Endothelial cell of hepatic sinusoid (primary cell): ENCODE measurements around the gene SLC38A5.

ENCODE experiments used
- in situ Hi-C: cut with HindIII; loops from 2 replicates; pipeline ENCODE4 v1.10.0; 2017; ENCODE audit warnings: low sequenced_read_pairs

The SLC38A5 gene

GRCh38 chrX:48492293-48492910 is 22.3 kb upstream of the SLC38A5 start:
- in situ Hi-C loops, result no loop called here

GRCh38 chrX:48491809-48492208 is 21.7 kb upstream of the SLC38A5 start:
- in situ Hi-C loops, result no loop called here

DNA sequence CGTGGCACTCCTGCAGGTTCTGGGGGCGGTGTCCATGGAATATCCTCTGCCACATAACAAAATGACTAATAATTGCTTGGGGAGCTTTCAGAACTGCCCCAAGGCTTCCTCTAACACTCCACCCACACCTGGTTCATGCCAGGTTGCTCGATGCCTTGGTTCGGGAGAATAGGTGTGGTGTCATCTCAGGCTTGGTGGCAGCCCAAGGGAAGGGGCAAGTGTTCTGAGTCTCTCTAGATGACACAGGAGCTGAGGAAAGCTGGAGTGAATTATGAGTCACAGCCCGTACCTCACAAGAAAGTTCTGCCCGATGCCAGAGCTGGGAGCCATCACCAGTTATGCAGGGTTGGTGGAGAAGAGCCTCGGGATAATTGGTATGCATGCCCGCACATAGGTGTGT is 20.6 kb upstream of the SLC38A5 start:
- in situ Hi-C loops, result no loop called here

- in situ Hi-C loops, result no loop called here
These were observed 19.8 kb upstream of the SLC38A5 start for GRCh38 chrX:48489892-48490291.

- in situ Hi-C loops, result no loop called here
These were observed 19.2 kb upstream of the SLC38A5 start for GRCh38 chrX:48489296-48489695.

GRCh38 chrX:48488034-48488433 is 18.0 kb upstream of the SLC38A5 start:
- in situ Hi-C loops, result no loop called here

GRCh38 chrX:48487362-48487798 is 17.3 kb upstream of the SLC38A5 start:
- in situ Hi-C loops, result no loop called here

- in situ Hi-C loops, result no loop called here
These were observed 12.5 kb upstream of the SLC38A5 start for GRCh38 chrX:48482526-48482925.

- in situ Hi-C loops, result no loop called here
These were observed 10.5 kb upstream of the SLC38A5 start for GRCh38 chrX:48480583-48480982.

DNA sequence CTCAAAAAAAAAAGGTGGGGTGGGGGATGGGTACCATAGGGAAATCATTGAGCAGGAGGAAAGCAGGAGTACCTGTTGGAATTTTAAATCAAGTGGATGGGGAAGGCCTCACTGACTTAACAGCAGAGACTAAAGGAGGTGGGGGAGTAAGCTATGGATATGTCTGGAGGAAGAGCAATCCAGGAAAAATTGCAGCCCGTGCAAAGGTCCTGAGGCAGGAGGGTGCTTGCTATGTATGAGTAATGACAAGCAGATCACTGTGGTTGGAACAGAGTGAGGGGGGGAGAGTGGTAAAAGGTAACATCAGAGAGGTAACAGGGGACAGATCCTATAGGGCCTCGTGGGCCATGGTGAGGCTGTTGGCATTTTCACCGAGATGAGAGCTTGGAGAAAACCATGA is 10.1 kb upstream of the SLC38A5 start:
- in situ Hi-C loops, result no loop called here

GRCh38 chrX:48478806-48479205 is 8.7 kb upstream of the SLC38A5 start:
- in situ Hi-C loops, result no loop called here

- in situ Hi-C loops, result no loop called here
These were observed 8.1 kb upstream of the SLC38A5 start for GRCh38 chrX:48477960-48478755.

GRCh38 chrX:48476919-48477318 is 6.9 kb upstream of the SLC38A5 start:
- in situ Hi-C loops, result no loop called here

DNA sequence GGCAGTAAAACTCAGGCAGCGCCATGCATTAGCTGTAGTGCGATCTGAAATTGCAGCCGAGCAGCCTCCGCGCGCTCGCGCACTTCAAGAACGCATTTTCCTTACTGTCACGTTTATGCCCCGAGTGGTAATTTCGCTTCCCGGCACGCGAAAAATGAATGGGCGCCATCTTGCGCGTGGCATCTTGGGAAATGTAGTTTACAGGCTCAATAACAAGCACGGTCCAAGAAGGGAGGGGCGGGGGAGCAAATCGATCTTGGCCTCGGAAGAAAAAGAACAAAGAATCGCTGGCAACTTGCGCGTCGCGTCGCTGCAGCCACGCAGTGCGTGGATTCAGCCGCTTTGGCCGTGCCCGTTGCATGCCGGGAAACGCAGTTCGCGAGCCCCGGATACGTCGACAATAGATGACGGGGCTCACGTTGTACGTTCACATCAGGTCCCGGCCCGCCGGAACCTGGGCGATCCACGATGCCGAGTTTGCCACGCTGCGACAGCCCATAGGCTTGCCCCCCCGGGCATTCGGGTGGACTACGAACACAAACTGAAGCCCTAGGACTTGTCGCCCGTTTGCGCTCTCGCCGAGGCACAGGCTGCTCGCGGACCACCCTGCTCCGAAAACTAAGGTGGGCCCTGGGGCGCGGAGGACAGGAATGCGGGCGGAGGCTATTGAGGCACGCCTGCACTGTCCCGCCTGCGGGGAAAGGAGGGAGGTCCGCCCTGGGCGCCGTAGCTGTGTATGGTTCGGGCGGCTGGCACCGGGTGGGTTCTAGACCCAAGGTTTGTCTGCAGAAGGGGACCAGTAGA is 5.9 kb upstream of the SLC38A5 start, which contains the start of gene FTSJ1:
Gene FTSJ1 (plus strand): TSS at position 426 of the 804 bp plus-strand sequence. CDS start 1,849 bp downstream, outside the sequence.
- in situ Hi-C loops, result no loop called here

DNA sequence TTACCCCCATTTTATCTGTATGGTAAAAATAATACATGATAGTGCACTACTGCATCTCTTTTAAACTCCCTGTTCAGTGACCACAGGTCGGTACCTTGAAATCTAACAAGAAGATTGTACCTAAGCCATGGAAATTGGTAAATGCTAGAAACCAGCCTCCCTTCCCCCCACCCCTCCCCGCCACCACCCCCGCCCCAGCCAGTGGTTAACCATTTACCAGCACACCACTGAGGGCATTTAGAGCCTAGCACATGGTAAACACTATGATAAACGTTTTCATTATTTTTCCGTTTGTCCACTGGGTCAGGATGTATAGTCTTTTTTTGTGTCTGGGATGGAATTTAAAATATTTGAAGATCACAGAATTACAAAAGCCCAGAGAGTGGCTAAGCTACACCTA is 5.2 kb upstream of the SLC38A5 start:
- in situ Hi-C loops, result no loop called here

DNA sequence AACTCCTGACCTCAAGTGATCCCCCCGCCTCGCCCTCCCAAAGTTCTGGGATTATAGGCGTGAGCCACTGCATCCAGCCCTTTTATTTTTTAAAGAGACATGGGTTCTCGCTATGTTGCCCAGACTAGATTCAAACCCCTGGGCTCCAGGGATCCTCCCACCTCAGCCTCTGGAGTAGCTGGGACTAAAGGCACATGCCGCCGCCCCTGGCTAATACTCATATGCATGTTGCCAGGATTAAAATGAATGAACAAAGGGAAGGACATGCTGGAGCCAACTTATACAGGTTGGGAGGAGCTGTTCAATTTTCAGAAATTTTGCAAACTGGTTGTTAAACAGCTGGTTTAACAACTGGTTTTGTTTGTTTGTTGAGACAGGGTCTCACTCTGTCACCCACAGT is 4.5 kb upstream of the SLC38A5 start:
- in situ Hi-C loops, result no loop called here

GRCh38 chrX:48474127-48474526 is 4.1 kb upstream of the SLC38A5 start:
- in situ Hi-C loops, result no loop called here

DNA sequence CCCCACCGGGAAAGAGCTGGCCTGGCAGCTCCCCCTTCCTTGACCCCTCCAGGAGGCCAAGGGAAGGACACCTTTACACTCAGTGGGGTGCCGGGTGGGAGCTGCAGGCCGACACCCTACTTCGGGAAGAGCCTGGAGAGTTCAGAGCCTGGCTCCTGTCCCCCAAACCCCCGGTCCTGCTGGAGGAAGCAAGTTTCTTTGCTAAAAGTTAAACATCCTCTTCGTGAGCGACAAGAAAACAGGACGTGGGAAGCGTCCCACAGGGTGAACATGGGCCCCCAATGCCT is 3.6 kb upstream of the SLC38A5 start:
- in situ Hi-C loops, result no loop called here

- in situ Hi-C loops, result no loop called here
These were observed 3.0 kb upstream of the SLC38A5 start for GRCh38 chrX:48472851-48473703.

GRCh38 chrX:48472225-48472624 is 2.2 kb upstream of the SLC38A5 start:
- in situ Hi-C loops, result no loop called here

GRCh38 chrX:48471504-48471903 is 1.4 kb upstream of the SLC38A5 start:
- in situ Hi-C loops, result no loop called here
